Stomach (tissue), 9 donors: ENCODE results near the gene SH3PXD2A. TPM values are rescaled to one million over a fixed set of nuclear protein-coding genes. Genes with fewer than 3 reads are reported as not detected.

Source experiments
- DNase-seq, 2 donors: peaks; one replicate each; pipeline versions ENCODE4 v3.0.0 to v3.0.0-alpha.2; 2013 to 2019
- H3K27ac ChIP-seq, 5 donors: fragments of 200-600 bp in 4 of 5; sonication (generic) in 4 of 5; one replicate each; pipeline ENCODE4 v1.5.1; 2013 to 2019; ENCODE audit warnings: mild to moderate bottlenecking in 1 of 5, moderate library complexity in 1 of 5
- H3K27me3 ChIP-seq, 3 donors: fragments of 200-600 bp; sonication (generic); one replicate each; pipeline ENCODE4 v1.5.1; 2017 to 2019; ENCODE audit warnings: mixed run types in 1 of 3
- H3K36me3 ChIP-seq, 4 donors: fragments of 200-600 bp; sonication (generic); 1 replicate in 3 of 4; 2 replicates in 1 of 4; pipeline ENCODE4 v1.5.1; 2016 to 2019
- H3K4me1 ChIP-seq, 4 donors: fragments of 200-600 bp; sonication (generic); one replicate each; pipeline ENCODE4 v1.5.1; 2016 to 2019
- H3K4me3 ChIP-seq, 4 donors: fragments of 200-600 bp; sonication (generic) in 3 of 4; one replicate each; pipeline ENCODE4 v1.5.1; 2016 to 2019; ENCODE audit warnings: mild to moderate bottlenecking in 1 of 4
- H3K9me3 ChIP-seq, 4 donors: fragments of 200-600 bp; sonication (generic); one replicate each; pipeline ENCODE4 v1.5.1; 2016 to 2019
- EP300 ChIP-seq: sonication (generic); formaldehyde crosslinking; IDR thresholded peaks from one replicate; pipeline ENCODE4 v1.6.1; 2017; ENCODE audit warnings: antibody characterized with exemption
- POLR2A ChIP-seq, 4 donors: fragments of 450-650 bp; IDR thresholded peaks; one replicate each; pipeline ENCODE4 v1.6.1; 2016; ENCODE audit warnings: antibody characterized with exemption in 4 of 4, control low read depth in 2 of 4, mild to moderate bottlenecking in 1 of 4, moderate library complexity in 1 of 4
- POLR2AphosphoS5 ChIP-seq, 3 donors: sonication (generic); formaldehyde crosslinking; IDR thresholded peaks; one replicate each; pipeline ENCODE4 v1.6.1; 2016; ENCODE audit warnings: antibody characterized with exemption in 3 of 3
- WGBS, 5 donors: extraction: QIAGEN DNeasy Blood & Tissue Kit in 3 of 5; methylation state at CpG; one replicate each; pipeline versions ENCODE4 v1.1.5 to v1.1.7; 2013 to 2018; 5-methylcytosine and 5-hydroxymethylcytosine counted together
- intact Hi-C: fragments of 100-400 bp; cut with DNase I; formaldehyde crosslinking; loops from one replicate; pipeline ENCODE4 v1.15.1; 2023; ENCODE audit warnings: low total_unique reads
- polyA plus RNA-seq, 3 donors: library from polyadenylated mRNA; stranded (reverse); fragments of 200-250 nt; gene quantifications; one replicate each; pipeline ENCODE4 v1.2.3, GENCODE V29; 2013
- total RNA-seq, 5 donors: library from RNA; depleted of rRNA; stranded (reverse); fragments of >200 nt; gene quantifications; one replicate each; pipeline versions ENCODE4 v1.1.0 to v1.2.3, GENCODE V29; 2014 to 2016
- TF ChIP-seq, protein P1 (sequence below), 7 experiments: fragments of 450-650 bp in 4 of 7; fragments of 200-600 bp in 3 of 7; sonication (generic) in 3 of 7; IDR thresholded peaks; one replicate each; pipeline ENCODE4 v1.5.1; 2016 to 2019; ENCODE audit warnings: antibody characterized with exemption in 7 of 7, control low read depth in 2 of 7, mild to moderate bottlenecking in 1 of 7
- donor health status: healthy with polysubstance abuse.
- donor health status: Bipolar disorder and iron deficiency.
- donor health status: healthy.

SH3PXD2A gene
- total and polyA plus RNA-seq, 8 donors = 12.8 to 51.6 (median 24.0) TPM

DNA sequence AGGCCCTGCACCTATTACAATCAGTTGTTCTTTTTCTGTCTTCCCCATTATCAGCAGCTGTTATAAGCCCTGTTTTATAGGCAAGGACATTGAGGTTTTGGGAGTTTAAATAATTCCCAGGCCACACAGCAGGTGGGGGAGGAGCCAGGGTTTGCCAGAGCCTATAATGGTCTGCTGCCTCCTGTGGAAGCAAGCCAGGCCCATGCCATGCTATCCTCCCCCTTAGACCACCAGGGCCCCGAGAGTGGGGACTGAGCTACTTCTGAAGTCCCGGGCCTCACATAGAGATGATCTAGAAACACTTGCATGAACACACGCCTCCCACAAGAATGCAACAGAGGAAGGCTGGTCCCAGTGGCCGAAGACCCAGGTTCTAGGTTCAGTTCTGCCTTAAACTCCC is 141.7 kb downstream of the SH3PXD2A start:
- TF ChIP-seq EP300 (no peak), POLR2AphosphoS5 (IDR thresholded peaks at IDR 0.05) (no peak), POLR2A (IDR thresholded peaks at IDR 0.05) (no peak)
- TF ChIP-seq, protein P1, sequence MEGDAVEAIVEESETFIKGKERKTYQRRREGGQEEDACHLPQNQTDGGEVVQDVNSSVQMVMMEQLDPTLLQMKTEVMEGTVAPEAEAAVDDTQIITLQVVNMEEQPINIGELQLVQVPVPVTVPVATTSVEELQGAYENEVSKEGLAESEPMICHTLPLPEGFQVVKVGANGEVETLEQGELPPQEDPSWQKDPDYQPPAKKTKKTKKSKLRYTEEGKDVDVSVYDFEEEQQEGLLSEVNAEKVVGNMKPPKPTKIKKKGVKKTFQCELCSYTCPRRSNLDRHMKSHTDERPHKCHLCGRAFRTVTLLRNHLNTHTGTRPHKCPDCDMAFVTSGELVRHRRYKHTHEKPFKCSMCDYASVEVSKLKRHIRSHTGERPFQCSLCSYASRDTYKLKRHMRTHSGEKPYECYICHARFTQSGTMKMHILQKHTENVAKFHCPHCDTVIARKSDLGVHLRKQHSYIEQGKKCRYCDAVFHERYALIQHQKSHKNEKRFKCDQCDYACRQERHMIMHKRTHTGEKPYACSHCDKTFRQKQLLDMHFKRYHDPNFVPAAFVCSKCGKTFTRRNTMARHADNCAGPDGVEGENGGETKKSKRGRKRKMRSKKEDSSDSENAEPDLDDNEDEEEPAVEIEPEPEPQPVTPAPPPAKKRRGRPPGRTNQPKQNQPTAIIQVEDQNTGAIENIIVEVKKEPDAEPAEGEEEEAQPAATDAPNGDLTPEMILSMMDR (IDR thresholded peaks at IDR 0.05) = no peak
- H3K4me3 ChIP-seq = no peak overlapping the region
- H3K27me3 ChIP-seq = no peaks in the 10 kb centered on the region
- no peaks in the 10 kb centered on the region for H3K9me3 ChIP-seq
- no peak for DNase-seq
- H3K36me3 ChIP-seq = no peaks in the 10 kb centered on the region
- intact Hi-C loops = loop anchor here (5.0 kb wide), 1 partner anchor 144 kb away; the partner anchor contains the start of gene SH3PXD2A
- peaks cover 0 to 33% (median 22%) of the 10 kb centered on the region in 4 donors for H3K4me1 ChIP-seq
- WGBS, 5 donors = 79 to 95% (median 92%) methylated on average over 3 to 4 of the region's 4 CpGs
- no peak overlapping the region for H3K27ac ChIP-seq

DNA sequence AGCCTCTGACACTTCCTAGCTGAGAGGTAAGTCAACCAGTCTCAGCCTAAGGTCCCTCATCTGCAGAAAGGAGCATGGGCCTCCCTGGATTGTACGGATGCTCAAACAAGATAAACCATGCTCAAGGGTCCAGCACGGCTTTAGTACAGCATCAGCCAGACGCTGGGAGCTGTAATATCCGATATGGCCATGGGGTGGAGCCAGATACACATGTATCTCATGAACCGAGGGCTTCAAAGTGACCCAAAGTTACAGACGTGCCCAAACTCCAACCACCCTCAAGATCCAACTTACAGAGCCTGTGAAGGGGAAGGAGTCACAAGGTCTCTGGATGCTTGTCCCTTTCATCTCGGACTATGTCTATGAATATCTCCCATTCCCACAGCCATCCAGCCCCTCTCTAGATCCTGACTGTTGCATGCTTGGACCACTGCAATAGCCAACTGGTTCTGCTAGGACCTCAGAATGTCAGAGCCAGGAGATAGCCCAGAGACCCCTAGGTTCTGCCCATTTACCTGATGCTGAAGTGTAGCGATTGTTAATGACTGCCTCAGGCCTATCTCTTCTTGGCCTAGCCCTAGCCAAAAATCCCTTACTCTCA is 142.4 kb downstream of the SH3PXD2A start:
- DNase-seq = peak; percentile 88 to 92
- intact Hi-C loops = loop anchor here (5.0 kb wide), 1 partner anchor 144 kb away; the partner anchor contains the start of gene SH3PXD2A
- no peaks in the 10 kb centered on the region for H3K36me3 ChIP-seq
- 12 to 19% (median 16%) methylated on average over 7 to 8 of the region's 8 CpGs for WGBS, 5 donors
- H3K4me1 ChIP-seq = peaks cover 0 to 33% (median 22%) of the 10 kb centered on the region in 4 donors
- H3K4me3 ChIP-seq = no peak overlapping the region
- H3K9me3 ChIP-seq = no peaks in the 10 kb centered on the region
- no peaks in the 10 kb centered on the region for H3K27me3 ChIP-seq
- no peak overlapping the region for H3K27ac ChIP-seq
- TF ChIP-seq POLR2AphosphoS5 (IDR thresholded peaks at IDR 0.05) (peak in 1 of 3 donors; percentile 51), EP300 (no peak), POLR2A (IDR thresholded peaks at IDR 0.05) (no peak)
- TF ChIP-seq, protein P1 (IDR thresholded peaks at IDR 0.05) = peak in 5 of 7 experiments; percentile 88 to 97 (median 94)

DNA sequence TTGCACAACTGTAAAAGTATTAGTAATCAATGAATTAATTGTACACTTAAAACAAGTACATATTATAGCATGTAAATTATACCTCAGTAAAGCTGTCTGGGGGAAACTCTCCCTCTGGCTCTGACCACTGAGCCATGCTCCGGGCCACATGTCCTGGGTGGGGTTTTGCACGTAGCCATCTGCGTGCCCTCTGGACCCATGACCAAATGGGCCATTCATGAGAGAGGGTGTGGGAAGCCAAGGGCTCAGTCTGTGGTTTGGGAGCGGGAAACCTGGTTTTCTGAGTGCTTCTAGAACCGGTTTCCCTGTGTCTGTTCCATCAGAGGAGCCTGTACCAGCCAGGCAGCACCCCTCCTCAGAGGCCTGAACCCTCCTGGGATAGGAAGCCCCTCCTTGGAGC is 143.2 kb downstream of the SH3PXD2A start:
- no peak for TF ChIP-seq POLR2A (IDR thresholded peaks at IDR 0.05)
- no peak for TF ChIP-seq EP300
- TF ChIP-seq, protein P1 (IDR thresholded peaks at IDR 0.05) = no peak
- TF ChIP-seq POLR2AphosphoS5 (IDR thresholded peaks at IDR 0.05) = no peak
- Histone ChIP-seq H3K4me3 (no peak overlapping the region), H3K27me3 (no peaks in the 10 kb centered on the region), H3K36me3 (no peaks in the 10 kb centered on the region), H3K9me3 (no peaks in the 10 kb centered on the region), H3K4me1 (peaks cover 0 to 27% (median 18%) of the 10 kb centered on the region in 4 donors), H3K27ac (no peak overlapping the region)
- intact Hi-C loops = loop anchor here (5.0 kb wide), 1 partner anchor 145 kb away; the partner anchor contains the start of gene SH3PXD2A
- WGBS, 5 donors = 62 to 81% (median 76%) methylated on average over 5 of the region's 5 CpGs
- no peak for DNase-seq

DNA sequence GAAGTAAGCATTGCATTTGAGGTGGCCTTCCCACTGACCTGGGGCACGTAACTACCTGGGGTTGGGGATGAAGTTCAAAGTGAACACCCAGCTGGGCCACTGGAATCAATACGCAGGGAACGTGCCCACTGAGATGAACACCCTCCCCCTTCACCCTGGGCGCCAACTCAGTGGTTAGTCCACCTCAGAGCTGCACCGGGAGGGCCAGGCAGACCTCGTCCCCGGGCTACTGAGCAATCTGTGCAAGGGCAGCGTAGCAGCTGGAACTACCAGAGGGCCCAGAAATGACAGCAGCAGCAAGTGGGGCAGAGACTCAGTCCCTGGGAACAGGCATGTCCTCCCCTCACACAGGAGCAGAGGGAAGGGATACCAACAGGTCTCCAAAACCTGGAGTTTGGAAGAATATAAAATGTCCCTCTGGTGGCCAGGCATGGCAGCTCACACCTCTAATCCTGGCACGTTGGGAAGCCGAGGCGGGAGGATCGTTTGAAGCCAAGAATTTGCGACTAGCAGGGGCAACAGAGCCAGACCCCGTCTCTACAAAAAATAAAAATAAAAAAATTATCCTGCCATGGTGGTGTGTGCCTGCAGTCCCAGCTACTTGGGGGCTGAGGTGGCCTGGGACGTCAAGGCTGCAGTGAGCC is 143.9 kb downstream of the SH3PXD2A start:
- TF ChIP-seq EP300 = no peak
- TF ChIP-seq, protein P1 (IDR thresholded peaks at IDR 0.05) = no peak
- no peak for TF ChIP-seq POLR2AphosphoS5 (IDR thresholded peaks at IDR 0.05)
- no peak for TF ChIP-seq POLR2A (IDR thresholded peaks at IDR 0.05)
- intact Hi-C loops = loop anchor here (5.0 kb wide), 1 partner anchor 146 kb away; the partner anchor contains the start of gene SH3PXD2A
- WGBS, 5 donors = 88 to 93% (median 90%) methylated on average over 11 to 15 of the region's 15 CpGs

More for the DNA sequence above, 143.9 kb downstream of the SH3PXD2A start:
- peaks cover 0 to 21% (median 11%) of the 10 kb centered on the region in 4 donors for H3K4me1 ChIP-seq
- DNase-seq = no peak
- no peak overlapping the region for H3K27ac ChIP-seq
- no peaks in the 10 kb centered on the region for H3K9me3 ChIP-seq
- no peaks in the 10 kb centered on the region for H3K27me3 ChIP-seq
- H3K4me3 ChIP-seq = no peak overlapping the region
- no peaks in the 10 kb centered on the region for H3K36me3 ChIP-seq
